GM18519 (cell line): ENCODE results near the gene PTPRN2.
"Not testable (repeated sequence)": the region's sequence is repeated elsewhere in the genome, so short reads cannot be mapped to it uniquely, and the experiment has no call there.

Experiments used
- ATAC-seq: cut with Tn5 transposase; IDR thresholded peaks from one replicate; pipeline ENCODE4 v1.9.1; 2021; ENCODE audit warnings: mild to moderate bottlenecking, moderate library complexity; ENCODE audit not compliant: unreplicated experiment, low FRiP score

The PTPRN2 gene

GRCh38 chr7:158295966-158296797 is 291.4 kb downstream of the PTPRN2 start:
- ATAC-seq, result no peak

- not testable (repeated sequence) for ATAC-seq
These were observed 293.0 kb downstream of the PTPRN2 start for GRCh38 chr7:158294468-158295215.

GRCh38 chr7:158292948-158293347 is 294.7 kb downstream of the PTPRN2 start:
- ATAC-seq, result no peak

- no peak for ATAC-seq
These were observed 295.6 kb downstream of the PTPRN2 start for GRCh38 chr7:158291998-158292397.

- no peak for ATAC-seq
These were observed 297.7 kb downstream of the PTPRN2 start for GRCh38 chr7:158289761-158290523.

- ATAC-seq, result no peak
These were observed 298.4 kb downstream of the PTPRN2 start for GRCh38 chr7:158289231-158289630.

GRCh38 chr7:158286210-158286609 is 301.4 kb downstream of the PTPRN2 start:
- no peak for ATAC-seq

GRCh38 chr7:158285383-158285770 is 302.2 kb downstream of the PTPRN2 start:
- no peak for ATAC-seq

- ATAC-seq, result no peak
These were observed 302.8 kb downstream of the PTPRN2 start for GRCh38 chr7:158284617-158285382.

GRCh38 chr7:158284121-158284520 is 303.5 kb downstream of the PTPRN2 start:
- no peak for ATAC-seq

- no peak for ATAC-seq
These were observed 304.3 kb downstream of the PTPRN2 start for GRCh38 chr7:158283016-158283974.

GRCh38 chr7:158282461-158283001 is 305.1 kb downstream of the PTPRN2 start:
- no peak for ATAC-seq

GRCh38 chr7:158281441-158281840 is 306.2 kb downstream of the PTPRN2 start:
- ATAC-seq, result no peak

- ATAC-seq, result no peak
These were observed 307.0 kb downstream of the PTPRN2 start for GRCh38 chr7:158280448-158281144.

GRCh38 chr7:158279539-158280447 is 307.8 kb downstream of the PTPRN2 start:
- ATAC-seq, result no peak

GRCh38 chr7:158278745-158279320 is 308.8 kb downstream of the PTPRN2 start:
- ATAC-seq, result no peak
